ENCODE measurements around the gene GJC3. TPM values are rescaled to one million over a fixed set of nuclear protein-coding genes. Genes with fewer than 3 reads are reported as not detected.

Gene GJC3
- total RNA-seq, 4 donors from 2014 or later: not detected

DNA sequence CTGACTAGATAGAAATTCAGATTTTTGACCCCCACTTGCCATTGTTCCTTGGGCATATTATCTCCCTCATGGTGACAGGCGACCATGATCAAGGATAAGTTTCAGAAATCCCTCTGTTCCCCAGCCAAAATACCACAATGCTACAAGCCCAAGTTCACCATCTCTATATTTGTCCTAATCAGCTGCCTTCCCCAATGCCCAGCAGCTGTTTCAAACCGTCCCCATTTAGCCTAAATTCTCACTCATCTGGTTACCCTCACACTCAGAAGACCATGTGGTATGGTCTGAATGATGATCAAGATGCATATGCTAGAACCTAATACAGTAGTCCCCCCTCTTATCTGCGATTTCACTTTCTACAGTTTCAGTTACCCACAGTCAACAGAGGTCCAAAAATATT, 956 bp upstream of the GJC3 start:
- Histone ChIP-seq H3K36me3 (no peaks in the 10 kb centered on the region), H3K27ac (no peak overlapping the region), H3K9me3 (no peaks in the 10 kb centered on the region), H3K4me1 (peaks cover 0 to 9% (median 5%) of the 10 kb centered on the region in 4 donors), H3K27me3 (peaks cover 48% of the 10 kb centered on the region), H3K4me3 (no peak overlapping the region)
- WGBS, 2 donors (ENCODE audit: low coverage in 1 of 2): 73 to 83% methylated on average over 3 of the region's 3 CpGs
- no peak for DNase-seq
- intact Hi-C loops (cut with DNase I; ENCODE audit: low total_unique reads) (no loop called here), in situ Hi-C loops (cut with MboI; ENCODE audit: low pct_ligation_motif_present in 1 of 4, low pct_unique_long_range_greater_than_20kb in 1 of 4, low sequenced_read_pairs in 3 of 4) (no loop called here)
- TF ChIP-seq POLR2A (IDR thresholded peaks at IDR 0.05) (no peak), POLR2AphosphoS5 (IDR thresholded peaks at IDR 0.05) (no peak)
- TF ChIP-seq, protein P1, sequence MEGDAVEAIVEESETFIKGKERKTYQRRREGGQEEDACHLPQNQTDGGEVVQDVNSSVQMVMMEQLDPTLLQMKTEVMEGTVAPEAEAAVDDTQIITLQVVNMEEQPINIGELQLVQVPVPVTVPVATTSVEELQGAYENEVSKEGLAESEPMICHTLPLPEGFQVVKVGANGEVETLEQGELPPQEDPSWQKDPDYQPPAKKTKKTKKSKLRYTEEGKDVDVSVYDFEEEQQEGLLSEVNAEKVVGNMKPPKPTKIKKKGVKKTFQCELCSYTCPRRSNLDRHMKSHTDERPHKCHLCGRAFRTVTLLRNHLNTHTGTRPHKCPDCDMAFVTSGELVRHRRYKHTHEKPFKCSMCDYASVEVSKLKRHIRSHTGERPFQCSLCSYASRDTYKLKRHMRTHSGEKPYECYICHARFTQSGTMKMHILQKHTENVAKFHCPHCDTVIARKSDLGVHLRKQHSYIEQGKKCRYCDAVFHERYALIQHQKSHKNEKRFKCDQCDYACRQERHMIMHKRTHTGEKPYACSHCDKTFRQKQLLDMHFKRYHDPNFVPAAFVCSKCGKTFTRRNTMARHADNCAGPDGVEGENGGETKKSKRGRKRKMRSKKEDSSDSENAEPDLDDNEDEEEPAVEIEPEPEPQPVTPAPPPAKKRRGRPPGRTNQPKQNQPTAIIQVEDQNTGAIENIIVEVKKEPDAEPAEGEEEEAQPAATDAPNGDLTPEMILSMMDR (IDR thresholded peaks at IDR 0.05): no peak

DNA sequence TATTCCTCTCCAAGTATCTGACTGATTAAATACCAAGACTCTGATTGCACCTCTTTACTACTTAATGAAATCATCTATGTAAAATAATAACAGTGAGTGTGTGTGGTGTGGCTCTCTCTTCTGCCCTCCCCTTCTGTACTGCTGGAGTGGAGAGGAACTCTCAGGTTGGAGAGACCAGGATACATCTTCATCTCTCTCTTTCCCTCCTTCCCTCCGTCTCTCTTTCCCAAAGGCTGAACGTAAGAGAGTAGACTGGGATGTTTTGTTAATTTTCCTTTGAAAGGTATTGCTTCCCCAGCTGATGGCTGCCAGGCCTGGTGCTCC, 272 bp upstream of the GJC3 start:
- H3K9me3 ChIP-seq: no peaks in the 10 kb centered on the region
- in situ Hi-C loops (cut with MboI; ENCODE audit: low pct_ligation_motif_present in 1 of 4, low pct_unique_long_range_greater_than_20kb in 1 of 4, low sequenced_read_pairs in 3 of 4) (no loop called here), intact Hi-C loops (cut with DNase I; ENCODE audit: low total_unique reads) (no loop called here)
- DNase-seq: no peak
- H3K4me1 ChIP-seq: peaks cover 0 to 9% (median 5%) of the 10 kb centered on the region in 4 donors
- WGBS, 2 donors (ENCODE audit: low coverage in 1 of 2): 22 to 34% methylated on average over 2 of the region's 2 CpGs
- no peaks in the 10 kb centered on the region for H3K36me3 ChIP-seq
- H3K4me3 ChIP-seq: peak overlapping the region in 1 of 4 donors; percentile 25
- H3K27ac ChIP-seq: no peak overlapping the region
- peaks cover 44% of the 10 kb centered on the region for H3K27me3 ChIP-seq
- TF ChIP-seq POLR2A (IDR thresholded peaks at IDR 0.05): no peak
- TF ChIP-seq EP300 (IDR thresholded peaks at IDR 0.05; ENCODE audit: low read depth): no peak
- TF ChIP-seq, protein P1 (IDR thresholded peaks at IDR 0.05): no peak
- TF ChIP-seq POLR2AphosphoS5 (IDR thresholded peaks at IDR 0.05): no peak

DNA sequence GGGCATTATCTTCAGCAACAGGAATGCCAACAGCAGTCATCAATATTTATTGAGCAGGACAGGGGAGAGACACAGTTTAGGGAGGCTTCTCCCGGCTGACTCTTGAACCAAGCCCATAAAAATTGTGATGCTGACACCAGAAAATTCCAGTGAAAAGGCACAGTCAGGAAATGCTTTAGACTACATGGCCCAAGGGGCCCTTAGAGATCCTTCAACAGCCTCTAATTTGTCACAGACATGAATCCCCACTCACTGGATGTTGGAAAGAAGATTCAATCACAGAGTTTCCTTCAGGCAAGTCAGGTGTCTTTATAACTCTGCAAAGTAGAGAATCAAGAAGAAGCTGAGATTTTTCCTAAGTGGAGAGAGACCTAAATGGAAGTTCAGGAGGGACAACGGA, 1.2 kb downstream of the GJC3 start:
- in situ Hi-C loops (cut with MboI; ENCODE audit: low pct_ligation_motif_present in 1 of 4, low pct_unique_long_range_greater_than_20kb in 1 of 4, low sequenced_read_pairs in 3 of 4) (no loop called here), intact Hi-C loops (cut with DNase I; ENCODE audit: low total_unique reads) (no loop called here)
- Histone ChIP-seq H3K36me3 (no peaks in the 10 kb centered on the region), H3K4me1 (peaks cover 0 to 9% (median 5%) of the 10 kb centered on the region in 4 donors), H3K27me3 (peaks cover 33% of the 10 kb centered on the region), H3K9me3 (no peaks in the 10 kb centered on the region), H3K27ac (no peak overlapping the region), H3K4me3 (no peak overlapping the region)
- 66 to 100% methylated on average over 1 to 2 of the region's 2 CpGs for WGBS, 2 donors (ENCODE audit: low coverage in 1 of 2)
- no peak for DNase-seq
- TF ChIP-seq EP300 (IDR thresholded peaks at IDR 0.05; ENCODE audit: low read depth) (no peak), POLR2A (IDR thresholded peaks at IDR 0.05) (no peak), POLR2AphosphoS5 (IDR thresholded peaks at IDR 0.05) (no peak)
- TF ChIP-seq, protein P1 (IDR thresholded peaks at IDR 0.05): no peak

DNA sequence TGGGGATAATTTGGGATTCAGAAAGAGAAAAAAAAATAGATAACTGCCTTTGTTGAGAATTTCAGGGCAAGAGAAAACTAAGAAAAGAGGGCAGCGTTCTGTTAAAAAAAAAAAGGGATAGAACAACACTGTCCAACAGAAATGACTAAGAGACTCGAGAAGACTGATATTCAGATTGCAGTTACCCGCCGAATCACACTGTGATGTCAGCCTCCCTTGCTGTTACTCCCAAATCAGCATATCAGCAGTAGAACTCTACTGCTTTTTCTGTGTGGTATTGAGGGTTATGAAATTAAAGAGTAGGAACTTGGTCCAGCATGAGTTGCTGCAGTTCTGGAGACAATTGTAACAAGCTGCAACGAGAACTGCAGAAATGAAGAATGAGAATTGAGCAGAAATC, 1.9 kb downstream of the GJC3 start:
- Histone ChIP-seq H3K4me3 (no peak overlapping the region), H3K9me3 (no peaks in the 10 kb centered on the region), H3K4me1 (peaks cover 0 to 9% (median 5%) of the 10 kb centered on the region in 4 donors), H3K27me3 (peaks cover 33% of the 10 kb centered on the region), H3K27ac (no peak overlapping the region), H3K36me3 (no peaks in the 10 kb centered on the region)
- no peak for DNase-seq
- in situ Hi-C loops (cut with MboI; ENCODE audit: low pct_ligation_motif_present in 1 of 4, low pct_unique_long_range_greater_than_20kb in 1 of 4, low sequenced_read_pairs in 3 of 4): no loop called here
- WGBS, 2 donors (ENCODE audit: low coverage in 1 of 2): 65 to 92% methylated on average over 1 to 5 of the region's 5 CpGs
- TF ChIP-seq POLR2AphosphoS5 (IDR thresholded peaks at IDR 0.05): no peak
- TF ChIP-seq, protein P1 (IDR thresholded peaks at IDR 0.05): no peak
- TF ChIP-seq EP300 (IDR thresholded peaks at IDR 0.05; ENCODE audit: low read depth): no peak
- no peak for TF ChIP-seq POLR2A (IDR thresholded peaks at IDR 0.05)
- intact Hi-C loops (cut with DNase I; ENCODE audit: low total_unique reads): no loop called here

Measured in transverse colon (tissue), 4 donors.